ENCODE measurements around the gene RIPK1.

RIPK1 gene

DNA sequence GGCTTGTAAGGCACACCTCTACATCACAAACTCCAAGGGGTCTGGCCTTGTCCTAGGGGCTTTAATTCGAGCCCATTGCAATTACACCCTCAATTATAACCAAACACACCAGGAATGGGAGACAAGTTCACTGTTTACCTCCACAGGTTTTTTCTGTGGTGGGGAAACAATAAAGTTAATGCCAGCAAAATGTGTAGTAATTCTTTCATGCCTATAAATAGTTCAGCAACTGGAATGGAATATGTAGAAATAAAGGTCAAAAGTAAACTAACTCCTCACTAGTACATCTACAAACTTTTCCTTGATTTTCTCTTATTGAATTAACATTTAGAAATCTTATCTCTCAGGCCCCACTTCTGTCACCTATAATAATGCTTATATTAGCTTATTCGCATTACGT is 27.1 kb upstream of the RIPK1 start:
- TF ChIP-seq, protein P1, sequence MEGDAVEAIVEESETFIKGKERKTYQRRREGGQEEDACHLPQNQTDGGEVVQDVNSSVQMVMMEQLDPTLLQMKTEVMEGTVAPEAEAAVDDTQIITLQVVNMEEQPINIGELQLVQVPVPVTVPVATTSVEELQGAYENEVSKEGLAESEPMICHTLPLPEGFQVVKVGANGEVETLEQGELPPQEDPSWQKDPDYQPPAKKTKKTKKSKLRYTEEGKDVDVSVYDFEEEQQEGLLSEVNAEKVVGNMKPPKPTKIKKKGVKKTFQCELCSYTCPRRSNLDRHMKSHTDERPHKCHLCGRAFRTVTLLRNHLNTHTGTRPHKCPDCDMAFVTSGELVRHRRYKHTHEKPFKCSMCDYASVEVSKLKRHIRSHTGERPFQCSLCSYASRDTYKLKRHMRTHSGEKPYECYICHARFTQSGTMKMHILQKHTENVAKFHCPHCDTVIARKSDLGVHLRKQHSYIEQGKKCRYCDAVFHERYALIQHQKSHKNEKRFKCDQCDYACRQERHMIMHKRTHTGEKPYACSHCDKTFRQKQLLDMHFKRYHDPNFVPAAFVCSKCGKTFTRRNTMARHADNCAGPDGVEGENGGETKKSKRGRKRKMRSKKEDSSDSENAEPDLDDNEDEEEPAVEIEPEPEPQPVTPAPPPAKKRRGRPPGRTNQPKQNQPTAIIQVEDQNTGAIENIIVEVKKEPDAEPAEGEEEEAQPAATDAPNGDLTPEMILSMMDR (IDR thresholded peaks at IDR 0.05): no peak

DNA sequence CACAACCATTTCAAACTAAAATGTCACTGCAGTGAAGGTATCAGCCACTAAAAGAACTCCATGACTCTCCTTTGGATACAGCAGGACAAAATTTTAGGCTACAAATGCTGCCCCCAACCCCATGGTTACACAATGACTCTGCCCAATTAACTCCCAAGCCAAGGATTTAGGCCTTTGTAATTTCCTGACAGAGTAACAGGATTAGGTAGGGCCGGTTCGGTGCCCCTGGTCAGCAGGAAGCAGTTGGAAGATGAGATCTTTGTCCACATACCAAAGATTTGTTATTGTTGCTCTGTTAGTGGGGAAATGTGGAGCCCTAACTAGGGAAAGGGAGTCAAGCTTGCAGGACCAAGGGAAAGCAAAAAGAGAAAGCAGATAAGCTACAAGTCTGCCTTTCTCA is 26.7 kb upstream of the RIPK1 start:
- TF ChIP-seq, protein P1 (IDR thresholded peaks at IDR 0.05): no peak

DNA sequence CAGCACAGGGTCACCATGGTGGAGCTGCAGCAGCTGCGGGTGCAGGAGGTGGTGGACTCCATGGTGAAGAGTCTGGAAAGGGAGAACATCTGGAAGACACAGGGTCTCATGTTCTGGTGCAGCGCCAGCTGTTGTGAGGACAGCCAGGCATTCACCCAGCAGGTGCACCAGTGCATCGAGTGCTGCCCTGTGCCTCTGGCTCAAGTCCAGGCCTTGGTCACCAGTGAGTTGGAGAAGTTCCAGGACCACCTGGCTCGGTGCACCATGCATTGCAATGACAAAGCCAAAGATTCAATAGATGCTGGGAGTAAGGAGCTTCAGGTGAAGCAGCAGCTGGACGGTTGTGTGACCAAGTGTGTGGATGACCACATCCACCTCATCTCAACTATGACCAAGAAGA is 22.9 kb upstream of the RIPK1 start:
- TF ChIP-seq, protein P1 (IDR thresholded peaks at IDR 0.05): no peak

DNA sequence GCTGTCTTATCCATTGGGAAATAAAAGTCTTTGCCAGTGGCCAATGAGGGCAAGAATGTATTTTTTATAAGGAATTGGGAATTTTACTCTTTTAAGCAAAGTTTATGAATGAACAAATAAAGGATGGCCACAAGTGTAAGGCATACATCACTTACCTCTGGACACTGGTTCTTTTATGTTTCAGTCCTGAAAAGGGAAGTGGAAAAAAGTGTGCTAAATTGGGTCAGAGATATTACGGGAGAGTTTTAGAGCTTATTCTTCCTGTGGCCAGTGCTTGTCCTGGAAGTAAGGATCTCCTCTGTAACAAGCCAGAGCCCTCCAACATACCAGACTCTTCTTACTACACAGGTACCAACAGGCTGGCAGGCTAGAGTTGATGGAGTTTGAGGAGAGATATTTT is 22.5 kb upstream of the RIPK1 start:
- TF ChIP-seq, protein P1 (IDR thresholded peaks at IDR 0.05): no peak

DNA sequence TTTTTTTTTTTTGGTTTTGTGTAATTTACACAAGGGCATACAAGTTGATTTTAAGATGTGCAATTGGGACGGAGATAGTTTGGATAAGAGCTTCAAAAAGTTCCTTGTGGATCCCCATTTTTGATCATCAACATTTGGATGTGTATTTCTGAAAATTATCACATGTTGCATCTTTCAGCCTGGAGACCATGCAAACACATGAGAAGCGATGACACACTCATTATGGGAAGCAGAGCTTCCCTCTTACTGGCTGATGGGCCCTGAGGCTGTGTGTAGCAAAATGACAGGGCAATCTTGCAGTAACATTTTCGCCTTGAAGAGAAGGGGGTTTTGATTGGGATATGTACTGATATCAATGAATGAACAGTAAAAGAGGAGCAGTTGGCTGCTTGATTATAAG is 22.0 kb upstream of the RIPK1 start:
- TF ChIP-seq, protein P1 (IDR thresholded peaks at IDR 0.05): no peak

DNA sequence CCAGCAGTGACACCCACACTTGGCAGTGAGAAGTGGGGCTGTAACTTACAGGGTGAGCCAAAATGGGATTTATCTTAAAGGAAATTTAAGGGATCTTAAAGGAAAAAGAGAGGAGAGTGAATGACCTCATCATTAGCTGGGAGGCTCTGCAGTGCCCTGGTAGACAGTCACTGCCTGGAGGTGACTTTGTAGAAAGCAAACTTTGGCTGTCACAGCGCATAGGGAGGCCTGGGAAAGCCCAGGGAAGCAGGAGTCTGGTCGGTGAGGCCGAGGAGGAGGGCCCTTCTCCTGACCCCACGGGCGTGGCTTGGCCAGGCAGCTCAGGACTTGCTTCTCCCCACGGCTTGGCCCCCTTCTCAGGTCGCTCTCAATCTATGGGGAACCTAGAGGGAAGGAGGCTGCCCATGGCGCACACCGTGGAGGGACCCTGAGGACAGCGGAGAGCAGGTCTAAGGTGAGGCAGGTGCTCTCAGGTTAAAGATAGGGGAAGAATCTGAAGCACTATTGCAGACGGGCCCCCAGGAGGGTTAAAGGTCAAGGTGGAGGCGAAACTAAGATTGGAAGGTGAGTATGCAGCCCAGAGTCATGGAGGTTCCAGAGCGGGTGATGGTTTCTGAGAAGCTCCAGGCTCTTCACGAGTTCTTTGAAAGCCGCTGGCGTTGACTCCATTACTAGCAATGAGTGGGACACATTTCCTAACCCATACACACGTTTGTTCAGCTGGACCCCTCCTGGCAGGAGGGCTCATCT is 15.6 kb upstream of the RIPK1 start:
- TF ChIP-seq, protein P1 (IDR thresholded peaks at IDR 0.05): no peak

DNA sequence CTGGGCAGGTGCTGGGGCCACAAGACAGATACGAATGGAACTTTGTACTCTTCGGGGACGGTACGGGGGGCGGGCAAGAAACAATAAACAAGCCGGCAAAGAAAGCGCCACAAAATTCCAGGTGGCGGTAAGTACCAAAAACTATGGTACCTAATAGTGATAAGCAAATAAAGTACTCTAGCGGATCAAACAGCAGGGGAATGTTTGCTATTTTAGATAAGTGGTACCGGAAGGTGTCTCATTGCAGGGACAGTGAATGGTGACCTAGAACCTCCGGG is 15.1 kb upstream of the RIPK1 start:
- TF ChIP-seq, protein P1 (IDR thresholded peaks at IDR 0.05): no peak
